NCI-H1105 treated with DMSO at 0.1 percent for 48 hours (cell line): ENCODE measurements around the gene NFATC4.
"Not testable (repeated sequence)": the region's sequence is repeated elsewhere in the genome, so short reads cannot be mapped to it uniquely, and the experiment has no call there.

Experiments
- DNase-seq: peaks from one replicate; lab custom pipeline; 2025; lab: John Stamatoyannopoulos, UW

NFATC4 gene

GRCh38 chr14:24368212-24368561 is 203 bp downstream of the NFATC4 start:
- no peak for DNase-seq

GRCh38 chr14:24368562-24369252 is 723 bp downstream of the NFATC4 start:
- DNase-seq: peak; percentile 60

- DNase-seq: no peak
These were observed 1.5 kb downstream of the NFATC4 start for GRCh38 chr14:24369463-24369862.

GRCh38 chr14:24369907-24370687 is 2.1 kb downstream of the NFATC4 start:
- no peak for DNase-seq

GRCh38 chr14:24370748-24371147 is 2.8 kb downstream of the NFATC4 start:
- DNase-seq: no peak

- not testable (repeated sequence) for DNase-seq
These were observed 3.6 kb downstream of the NFATC4 start for GRCh38 chr14:24371605-24372004.

- DNase-seq: peak; percentile 19
These were observed 4.9 kb downstream of the NFATC4 start for GRCh38 chr14:24372701-24373416.

- DNase-seq: no peak
These were observed 8.6 kb downstream of the NFATC4 start for GRCh38 chr14:24376448-24377070.

- no peak for DNase-seq
These were observed 9.1 kb downstream of the NFATC4 start for GRCh38 chr14:24377126-24377525.

- DNase-seq: no peak
These were observed 9.7 kb downstream of the NFATC4 start for GRCh38 chr14:24377657-24378056.

GRCh38 chr14:24378327-24378726 is 10.3 kb downstream of the NFATC4 start:
- no peak for DNase-seq

- DNase-seq: peak; percentile 2
These were observed 11.3 kb downstream of the NFATC4 start for GRCh38 chr14:24378981-24379906.

- no peak for DNase-seq
These were observed 12.1 kb downstream of the NFATC4 start for GRCh38 chr14:24379907-24380730.

GRCh38 chr14:24381363-24382063 is 13.5 kb downstream of the NFATC4 start:
- no peak for DNase-seq

GRCh38 chr14:24382064-24382371 is 14.0 kb downstream of the NFATC4 start:
- DNase-seq: no peak

- DNase-seq: no peak
These were observed 16.2 kb downstream of the NFATC4 start for GRCh38 chr14:24384169-24384568.

GRCh38 chr14:24385524-24385923 is 17.5 kb downstream of the NFATC4 start:
- no peak for DNase-seq

- DNase-seq: no peak
These were observed 19.0 kb downstream of the NFATC4 start for GRCh38 chr14:24387009-24387345.

- not testable (repeated sequence) for DNase-seq
These were observed 19.6 kb downstream of the NFATC4 start for GRCh38 chr14:24387579-24387978.
